PC-3 (cell line): ENCODE measurements around the gene AGAP1. TPM values are rescaled to one million over a fixed set of nuclear protein-coding genes. Genes with fewer than 3 reads are reported as not detected.

Experiments used
- ATAC-seq: fragments of 200-7000 bp; cut with Tn5 transposase; 2 replicates; pipeline ENCODE4 v1.9.1; 2020; ENCODE audit warnings: mild to moderate bottlenecking, moderate library complexity
- BruUV-seq: library from RNA; stranded (reverse); fragments of 400-500 nt; replicated peaks from 2 replicates; lab custom pipeline; 2021; lab: Mats Ljungman, UMichigan
- CTCF ChIA-PET: fragments of 300-600 bp; sonication (Branson Sonifier 250); formaldehyde crosslinking; loops from one replicate; lab custom pipeline; 2022; ENCODE audit warnings: antibody characterized with exemption; lab: Charles Lee
- POLR2A ChIA-PET: fragments of 300-600 bp; sonication (Branson Sonifier 250); formaldehyde crosslinking; loops from one replicate; lab custom pipeline; 2022; ENCODE audit warnings: antibody characterized with exemption; ENCODE audit not compliant: unreplicated experiment; lab: Charles Lee
- DNase-seq: peaks from one replicate; pipeline ENCODE4 v3.0.0-alpha.2; 2015
- H2AFZ ChIP-seq: fragments of 300-600 bp; sonication (generic); 2 replicates; pipeline ENCODE4 v1.6.0; 2016; ENCODE audit warnings: antibody characterized with exemption, low read length
- H3F3A ChIP-seq: fragments of 300-600 bp; sonication (generic); one replicate; pipeline ENCODE4 v1.6.0; 2017; ENCODE audit warnings: antibody characterized with exemption, low read length, control low read depth, mild to moderate bottlenecking; ENCODE audit not compliant: unreplicated experiment
- H3K27ac ChIP-seq: fragments of 300-600 bp; sonication (generic); 2 replicates; pipeline ENCODE4 v1.5.1; 2016; ENCODE audit warnings: mild to moderate bottlenecking, low read length
- H3K27me3 ChIP-seq: fragments of 300-600 bp; sonication (generic); 2 replicates; pipeline ENCODE4 v1.6.1; 2016; ENCODE audit warnings: low read length, mixed read lengths
- H3K36me3 ChIP-seq: fragments of 300-600 bp; sonication (generic); 2 replicates; pipeline ENCODE4 v1.6.1; 2016; ENCODE audit warnings: low read depth, mixed run types, low read length, mixed read lengths
- H3K4me1 ChIP-seq: fragments of 300-600 bp; sonication (generic); 2 replicates; pipeline ENCODE4 v1.5.1; 2016; ENCODE audit warnings: low read length; ENCODE audit not compliant: insufficient read depth
- H3K4me2 ChIP-seq: fragments of 300-600 bp; sonication (generic); 2 replicates; pipeline ENCODE4 v1.6.0; 2016; ENCODE audit warnings: low read length
- H3K4me3 ChIP-seq: fragments of 300-600 bp; sonication (generic); 2 replicates; pipeline ENCODE4 v1.5.1; 2016; ENCODE audit warnings: mild to moderate bottlenecking, low read length, mixed read lengths
- H3K79me2 ChIP-seq: fragments of 300-600 bp; sonication (generic); 2 replicates; pipeline ENCODE4 v1.6.1; 2017; ENCODE audit warnings: low read length, mixed read lengths
- H3K9ac ChIP-seq: fragments of 300-600 bp; sonication (generic); 2 replicates; pipeline ENCODE4 v1.6.0; 2016; ENCODE audit warnings: mild to moderate bottlenecking, low read length
- H3K9me2 ChIP-seq: fragments of 300-600 bp; sonication (generic); replicated peaks from 2 replicates; pipeline ENCODE4 v1.6.1; 2016; ENCODE audit warnings: mixed run types, low read length, mixed read lengths
- H3K9me3 ChIP-seq: fragments of 300-600 bp; sonication (generic); 2 replicates; pipeline ENCODE4 v1.6.1; 2016; ENCODE audit warnings: low read length, mixed read lengths
- H4K20me1 ChIP-seq: fragments of 300-600 bp; sonication (generic); 2 replicates; pipeline ENCODE4 v1.6.1; 2016; ENCODE audit warnings: low read length, mixed read lengths
- CTCF ChIP-seq: fragments of 300-600 bp; sonication (generic); conservative IDR thresholded peaks from 2 replicates; pipeline ENCODE4 v1.5.1; 2017; ENCODE audit warnings: antibody characterized with exemption, low read depth, mild to moderate bottlenecking, low read length
- EZH2 ChIP-seq: fragments of 300-600 bp; sonication (generic); IDR thresholded peaks from one replicate; pipeline ENCODE4 v1.6.1; 2017; ENCODE audit warnings: antibody characterized with exemption, mild to moderate bottlenecking, low read length; ENCODE audit not compliant: unreplicated experiment
- EZH2phosphoT487 ChIP-seq: fragments of 300-600 bp; sonication (generic); IDR thresholded peaks from 2 replicates; pipeline ENCODE4 v1.6.1; 2018; ENCODE audit warnings: mild to moderate bottlenecking, antibody characterized with exemption, low read length, borderline replicate concordance
- intact Hi-C: fragments of 100-400 bp; cut with micrococcal nuclease; formaldehyde crosslinking; loops from 2 replicates; pipeline ENCODE4 v1.9.0; 2023
- total RNA-seq: library from RNA; depleted of rRNA; stranded (reverse); fragments of >200 nt; gene quantifications from 2 replicates; pipeline ENCODE4 v1.2.3, GENCODE V29; 2014

The AGAP1 gene
- total RNA-seq, 1 experiment from 2014 or later, result 31.0 TPM

DNA sequence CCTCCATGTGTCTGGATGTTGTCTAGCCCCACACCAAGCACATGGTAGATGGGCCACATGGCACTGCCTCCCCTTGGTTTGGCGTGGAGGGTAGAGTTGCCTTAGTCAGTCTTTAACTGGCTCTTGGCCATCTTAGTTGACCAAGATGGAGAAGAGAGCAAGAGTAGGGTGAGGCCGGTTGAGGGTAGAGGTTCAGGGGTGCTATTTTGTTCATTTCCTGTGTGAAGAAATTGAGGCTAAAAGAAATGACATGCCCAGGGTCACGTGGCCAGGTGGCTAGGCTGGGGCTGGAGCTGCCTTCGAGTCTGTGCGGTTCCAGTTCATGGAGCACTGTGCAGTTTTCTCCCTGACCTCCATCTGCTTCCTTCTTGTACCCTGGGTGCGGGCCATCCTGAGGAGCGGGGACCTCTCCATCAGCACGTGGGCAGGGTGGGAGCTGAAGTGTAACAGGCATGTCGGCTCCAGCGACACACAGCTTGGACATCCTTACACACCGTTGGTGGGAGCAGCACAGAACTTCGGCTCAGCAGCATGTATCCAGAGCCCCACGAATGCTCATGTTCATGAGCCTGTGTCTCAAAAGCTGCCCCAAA, 461.1 kb downstream of the AGAP1 start:
- intact Hi-C loops, result no loop called here
- ChIA-PET POLR2A (no interaction called here), CTCF (no interaction called here)
- Histone ChIP-seq H3F3A (no peaks in the 10 kb centered on the region), H2AFZ (no peak overlapping the region), H3K27me3 (no peaks in the 10 kb centered on the region), H4K20me1 (no peaks in the 10 kb centered on the region), H3K4me3 (no peak overlapping the region), H3K36me3 (no peaks in the 10 kb centered on the region), H3K4me2 (no peak overlapping the region), H3K9me3 (no peaks in the 10 kb centered on the region), H3K27ac (no peak overlapping the region), H3K9ac (no peak overlapping the region), H3K4me1 (peaks cover 7% of the 10 kb centered on the region; the same call in 1 of the 2 replicates), H3K79me2 (no peaks in the 10 kb centered on the region), H3K9me2 (no peaks in the 10 kb centered on the region)
- BruUV-seq, result no TSS peak
- no peak for TF ChIP-seq EZH2phosphoT487
- TF ChIP-seq EZH2, result no peak
- TF ChIP-seq CTCF, result no peak
- ATAC-seq, result no peak
- no peak for DNase-seq

- DNase-seq (no peak), ATAC-seq (no peak)
- Histone ChIP-seq H3K27ac (no peak overlapping the region), H3K27me3 (no peaks in the 10 kb centered on the region), H4K20me1 (no peaks in the 10 kb centered on the region), H3K36me3 (no peaks in the 10 kb centered on the region), H3K9ac (no peak overlapping the region), H3K9me2 (no peaks in the 10 kb centered on the region), H3K4me3 (no peak overlapping the region), H2AFZ (no peak overlapping the region), H3K4me1 (peaks cover 7% of the 10 kb centered on the region; the same call in 1 of the 2 replicates), H3K9me3 (no peaks in the 10 kb centered on the region), H3F3A (no peaks in the 10 kb centered on the region), H3K79me2 (no peaks in the 10 kb centered on the region), H3K4me2 (no peak overlapping the region)
- BruUV-seq, result no TSS peak
- intact Hi-C loops, result no loop called here
- TF ChIP-seq EZH2phosphoT487, result no peak
- no peak for TF ChIP-seq CTCF
- no peak for TF ChIP-seq EZH2
- ChIA-PET CTCF (no interaction called here), POLR2A (no interaction called here)
Observed at GRCh38 chr2:235955664-235956063, 461.8 kb downstream of the AGAP1 start.

GRCh38 chr2:235956281-235956970, 462.6 kb downstream of the AGAP1 start:
- no TSS peak for BruUV-seq
- Histone ChIP-seq H3K4me3 (no peak overlapping the region), H3K36me3 (no peaks in the 10 kb centered on the region), H3K79me2 (no peaks in the 10 kb centered on the region), H3K4me1 (peaks cover 7% of the 10 kb centered on the region; the same call in 1 of the 2 replicates), H3K9ac (no peak overlapping the region), H3K4me2 (no peak overlapping the region), H3K9me3 (no peaks in the 10 kb centered on the region), H3F3A (no peaks in the 10 kb centered on the region), H3K27me3 (no peaks in the 10 kb centered on the region), H2AFZ (no peak overlapping the region), H3K9me2 (no peaks in the 10 kb centered on the region), H3K27ac (no peak overlapping the region), H4K20me1 (no peaks in the 10 kb centered on the region)
- CTCF ChIA-PET, result no interaction called here
- ATAC-seq, result no peak
- intact Hi-C loops, result no loop called here
- no peak for TF ChIP-seq EZH2phosphoT487
- no peak for DNase-seq
- POLR2A ChIA-PET, result no interaction called here
